NCI-H1417 treated with DMSO at 0.1 percent for 48 hours (cell line): ENCODE data around the gene BDH1.
"Not testable (repeated sequence)": the region's sequence is repeated elsewhere in the genome, so short reads cannot be mapped to it uniquely, and the experiment has no call there.

ENCODE experiments used
- DNase-seq: peaks from one replicate; lab custom pipeline; 2025; lab: John Stamatoyannopoulos, UW

BDH1 gene

GRCh38 chr3:197520311-197521276, 35.2 kb downstream of the BDH1 start:
- DNase-seq = no peak

GRCh38 chr3:197519801-197520211, 36.0 kb downstream of the BDH1 start:
- no peak for DNase-seq

- DNase-seq = no peak
Observed at GRCh38 chr3:197518881-197519421, 36.8 kb downstream of the BDH1 start.

GRCh38 chr3:197517922-197518683, 37.7 kb downstream of the BDH1 start:
- DNase-seq = not testable (repeated sequence)

GRCh38 chr3:197516890-197517606, 38.7 kb downstream of the BDH1 start:
- DNase-seq = not testable (repeated sequence)

- DNase-seq = no peak
Observed at GRCh38 chr3:197516517-197516889, 39.3 kb downstream of the BDH1 start.

- DNase-seq = no peak
Observed at GRCh38 chr3:197514786-197515355, 40.9 kb downstream of the BDH1 start.

- no peak for DNase-seq
Observed at GRCh38 chr3:197513953-197514785, 41.6 kb downstream of the BDH1 start.

GRCh38 chr3:197512691-197513571, 42.8 kb downstream of the BDH1 start:
- DNase-seq = no peak

GRCh38 chr3:197511853-197512635, 43.7 kb downstream of the BDH1 start:
- no peak for DNase-seq

- no peak for DNase-seq
Observed at GRCh38 chr3:197511130-197511529, 44.6 kb downstream of the BDH1 start.

- DNase-seq = no peak
Observed at GRCh38 chr3:197510642-197511018, 45.1 kb downstream of the BDH1 start.

GRCh38 chr3:197508924-197509775, 46.6 kb downstream of the BDH1 start:
- DNase-seq = no peak

- no peak for DNase-seq
Observed at GRCh38 chr3:197508461-197508860, 47.3 kb downstream of the BDH1 start.

GRCh38 chr3:197508051-197508451, 47.7 kb downstream of the BDH1 start:
- DNase-seq = no peak

- DNase-seq = no peak
Observed at GRCh38 chr3:197507541-197507940, 48.2 kb downstream of the BDH1 start.

- no peak for DNase-seq
Observed at GRCh38 chr3:197507081-197507480, 48.7 kb downstream of the BDH1 start.
